ENCODE measurements around the gene IGSF11.
"Not testable (repeated sequence)": the region's sequence is repeated elsewhere in the genome, so short reads cannot be mapped to it uniquely, and the experiment has no call there.

The IGSF11 gene

GRCh38 chr3:119034256-119035013, at the start of gene IGSF11:
Gene IGSF11, minus strand, starts transcription at chr3:119034846. Its CDS starts 264 bp downstream, at chr3:119034582.
- peak within 1 kb of the TSS; percentile 89 to 92 (median 90) for H3K4me3 Mint-ChIP-seq

GRCh38 chr3:119080364-119080763, 45.7 kb upstream of the IGSF11 start:
- Mint-ChIP-seq H3K27ac (no peak overlapping the region), H3K4me1 (no peaks in the 10 kb centered on the region), H3K4me3 (no peak overlapping the region), H3K27me3 (ENCODE audit: low read depth) (no peaks in the 10 kb centered on the region), H3K9me3 (peaks cover 6% of the 10 kb centered on the region), H3K36me3 (ENCODE audit: low read depth) (peaks cover under 1% of the 10 kb centered on the region)
- no peak for TF ChIP-seq CTCF (IDR thresholded peaks at IDR 0.05; ENCODE audit: unreplicated experiment in 3 of 3)

More at GRCh38 chr3:119034256-119035013, at the start of gene IGSF11:
- peak in 2 of 3 experiments; percentile 53 to 66 for TF ChIP-seq CTCF (IDR thresholded peaks at IDR 0.05; ENCODE audit: unreplicated experiment in 3 of 3)
- H3K27ac Mint-ChIP-seq: peak within 1 kb of the TSS in 1 of 3 experiments; percentile 59
- H3K27me3 Mint-ChIP-seq (ENCODE audit: low read depth): peaks cover 40% of the 10 kb centered on the region
- H3K9me3 Mint-ChIP-seq: no peaks in the 10 kb centered on the region
- no peaks in the 10 kb centered on the region for H3K36me3 Mint-ChIP-seq (ENCODE audit: low read depth)
- peaks cover 11% of the 10 kb centered on the region for H3K4me1 Mint-ChIP-seq

DNA sequence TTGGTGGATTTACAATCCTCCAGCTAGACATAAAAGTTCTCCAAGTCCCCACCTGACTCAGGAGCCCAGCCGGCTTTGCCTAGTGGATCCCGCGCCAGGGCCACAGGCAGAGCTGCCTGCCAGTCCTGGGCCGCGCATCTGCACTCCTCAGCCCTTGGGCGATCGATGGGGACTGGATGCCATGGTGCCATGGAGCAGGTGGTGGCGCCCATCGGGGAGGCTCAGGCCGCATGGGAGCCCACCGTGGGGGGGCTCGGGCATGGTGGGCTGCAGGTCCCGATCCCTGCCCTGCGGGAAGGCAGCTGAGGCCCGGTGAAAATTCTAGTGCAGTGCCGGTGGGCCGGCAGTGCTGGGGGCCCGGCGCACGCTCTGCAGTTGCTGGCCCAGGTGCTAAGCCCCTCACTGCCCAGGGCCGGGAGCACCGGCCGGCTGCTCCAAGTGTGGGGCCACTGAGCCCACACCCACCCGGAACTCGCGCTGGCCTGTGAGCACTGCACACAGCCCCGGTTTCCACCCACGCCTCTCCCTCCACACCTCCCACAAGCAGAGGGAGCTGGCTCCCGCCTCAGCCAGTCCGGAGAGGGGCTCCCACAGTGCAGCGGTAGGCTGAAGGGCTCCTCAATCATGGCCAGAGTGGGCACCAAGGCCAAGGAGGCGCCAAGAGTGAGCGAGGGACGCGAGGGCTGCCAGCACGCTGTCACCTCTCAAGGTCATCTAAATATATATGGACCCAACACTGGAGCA, 38.8 kb upstream of the IGSF11 start:
- H3K4me1 Mint-ChIP-seq: no peaks in the 10 kb centered on the region
- H3K27ac Mint-ChIP-seq: no peak overlapping the region
- no peaks in the 10 kb centered on the region for H3K27me3 Mint-ChIP-seq (ENCODE audit: low read depth)
- peaks cover 4% of the 10 kb centered on the region for H3K36me3 Mint-ChIP-seq (ENCODE audit: low read depth)
- peaks cover 23% of the 10 kb centered on the region for H3K9me3 Mint-ChIP-seq
- no peak for TF ChIP-seq CTCF (IDR thresholded peaks at IDR 0.05; ENCODE audit: unreplicated experiment in 3 of 3)
- H3K4me3 Mint-ChIP-seq: no peak overlapping the region

DNA sequence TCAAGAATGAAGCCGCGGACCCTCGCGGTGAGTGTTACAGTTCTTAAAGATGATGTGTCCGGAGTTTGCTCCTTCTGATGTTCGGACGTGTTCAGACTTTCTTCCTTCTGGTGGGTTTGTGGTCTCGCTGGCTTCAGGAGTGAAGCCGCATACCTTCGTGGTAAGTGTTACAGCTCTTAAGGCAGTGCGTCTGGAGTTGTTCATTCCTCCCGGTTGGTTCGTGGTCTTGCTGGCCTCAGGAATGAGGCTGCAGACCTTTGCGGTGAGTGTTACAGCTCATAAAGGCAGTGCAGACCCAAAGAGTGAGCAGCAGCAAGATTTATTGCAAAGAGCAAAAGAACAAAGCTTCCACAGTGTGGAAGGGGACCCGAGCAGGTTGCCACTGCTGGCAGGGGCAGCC, 37.8 kb upstream of the IGSF11 start:
- not testable (repeated sequence) for H3K27me3 Mint-ChIP-seq (ENCODE audit: low read depth); H3K4me3 Mint-ChIP-seq; H3K4me1 Mint-ChIP-seq; H3K27ac Mint-ChIP-seq; H3K36me3 Mint-ChIP-seq (ENCODE audit: low read depth)
- peaks cover 20% of the 10 kb centered on the region for H3K9me3 Mint-ChIP-seq

DNA sequence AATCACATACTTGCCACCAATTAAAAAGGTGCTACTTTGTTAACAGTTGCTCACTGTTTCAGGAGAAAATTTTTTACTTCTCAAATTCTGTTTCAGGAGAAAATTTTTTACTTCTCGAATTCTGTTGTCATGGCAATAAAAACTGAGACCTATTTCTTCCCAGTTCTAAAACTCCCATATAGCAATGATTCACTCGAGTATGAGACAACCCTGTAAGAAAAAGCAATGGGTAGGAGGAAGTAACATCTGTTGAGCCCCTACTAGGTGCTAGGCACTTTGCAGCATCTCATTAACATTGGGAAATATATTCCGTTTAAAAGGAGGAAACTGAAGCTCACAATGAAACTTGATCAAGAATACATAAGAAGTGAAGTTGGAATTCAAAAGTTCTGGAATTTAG, 35.1 kb upstream of the IGSF11 start:
- Mint-ChIP-seq H3K27ac (no peak overlapping the region), H3K9me3 (peaks cover 11% of the 10 kb centered on the region), H3K36me3 (ENCODE audit: low read depth) (no peaks in the 10 kb centered on the region), H3K4me3 (no peak overlapping the region), H3K27me3 (ENCODE audit: low read depth) (no peaks in the 10 kb centered on the region), H3K4me1 (no peaks in the 10 kb centered on the region)
- no peak for TF ChIP-seq CTCF (IDR thresholded peaks at IDR 0.05; ENCODE audit: unreplicated experiment in 3 of 3)

DNA sequence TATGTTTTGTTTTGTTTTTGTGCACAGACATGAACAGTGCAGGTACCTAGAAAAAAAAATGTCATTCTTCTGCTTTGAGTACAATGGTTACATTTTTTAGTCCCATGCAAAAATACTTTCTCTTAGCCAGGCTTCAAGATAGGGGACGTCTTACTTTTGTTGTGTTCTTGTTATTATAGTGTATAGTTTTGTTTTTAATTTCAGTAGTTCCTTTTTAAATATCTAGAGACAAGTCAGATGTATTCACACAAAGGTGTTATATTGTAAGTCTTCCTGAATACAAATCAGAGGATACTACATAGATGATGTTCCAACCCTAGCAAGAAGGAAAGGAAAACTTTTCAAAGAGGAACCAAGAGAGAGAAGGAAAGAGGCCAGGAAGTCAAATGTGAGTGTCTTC, 28.8 kb upstream of the IGSF11 start:
- H3K27ac Mint-ChIP-seq: no peak overlapping the region
- H3K4me3 Mint-ChIP-seq: no peak overlapping the region
- no peaks in the 10 kb centered on the region for H3K36me3 Mint-ChIP-seq (ENCODE audit: low read depth)
- no peaks in the 10 kb centered on the region for H3K9me3 Mint-ChIP-seq
- no peak for TF ChIP-seq CTCF (IDR thresholded peaks at IDR 0.05; ENCODE audit: unreplicated experiment in 3 of 3)
- H3K4me1 Mint-ChIP-seq: no peaks in the 10 kb centered on the region
- no peaks in the 10 kb centered on the region for H3K27me3 Mint-ChIP-seq (ENCODE audit: low read depth)
